COLO829 (cell line): ENCODE data around the gene JHY.

Experiments
- DNase-seq: peaks from one replicate; pipeline ENCODE4 v3.0.0; 2012; ENCODE audit warnings: low spot score

JHY gene

GRCh38 chr11:122954455-122954854 is 71.9 kb downstream of the JHY start:
- DNase-seq = no peak

DNA sequence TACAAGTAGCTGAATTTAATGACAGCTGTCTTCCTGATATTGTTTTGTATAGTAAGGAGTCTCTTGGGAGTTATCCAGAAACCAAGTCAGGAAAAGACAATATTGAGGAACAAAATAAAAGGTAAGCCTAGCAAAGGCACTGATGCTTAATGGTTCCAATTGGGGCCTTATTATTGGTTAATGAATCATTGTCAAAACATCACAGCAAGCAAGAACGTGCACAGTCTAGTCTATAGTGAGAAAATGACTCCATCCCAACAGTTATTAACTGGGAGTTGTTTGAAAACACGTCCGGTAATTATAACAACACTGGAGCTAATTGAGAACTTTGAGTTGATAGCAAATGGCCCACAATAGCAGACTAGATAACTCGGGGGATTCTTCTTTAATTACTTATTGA is 81.4 kb downstream of the JHY start:
- DNase-seq = no peak

- DNase-seq = no peak
Observed at GRCh38 chr11:122976061-122976733, 93.6 kb downstream of the JHY start.

- DNase-seq = no peak
Observed at GRCh38 chr11:122976734-122977469, 94.3 kb downstream of the JHY start.

DNA sequence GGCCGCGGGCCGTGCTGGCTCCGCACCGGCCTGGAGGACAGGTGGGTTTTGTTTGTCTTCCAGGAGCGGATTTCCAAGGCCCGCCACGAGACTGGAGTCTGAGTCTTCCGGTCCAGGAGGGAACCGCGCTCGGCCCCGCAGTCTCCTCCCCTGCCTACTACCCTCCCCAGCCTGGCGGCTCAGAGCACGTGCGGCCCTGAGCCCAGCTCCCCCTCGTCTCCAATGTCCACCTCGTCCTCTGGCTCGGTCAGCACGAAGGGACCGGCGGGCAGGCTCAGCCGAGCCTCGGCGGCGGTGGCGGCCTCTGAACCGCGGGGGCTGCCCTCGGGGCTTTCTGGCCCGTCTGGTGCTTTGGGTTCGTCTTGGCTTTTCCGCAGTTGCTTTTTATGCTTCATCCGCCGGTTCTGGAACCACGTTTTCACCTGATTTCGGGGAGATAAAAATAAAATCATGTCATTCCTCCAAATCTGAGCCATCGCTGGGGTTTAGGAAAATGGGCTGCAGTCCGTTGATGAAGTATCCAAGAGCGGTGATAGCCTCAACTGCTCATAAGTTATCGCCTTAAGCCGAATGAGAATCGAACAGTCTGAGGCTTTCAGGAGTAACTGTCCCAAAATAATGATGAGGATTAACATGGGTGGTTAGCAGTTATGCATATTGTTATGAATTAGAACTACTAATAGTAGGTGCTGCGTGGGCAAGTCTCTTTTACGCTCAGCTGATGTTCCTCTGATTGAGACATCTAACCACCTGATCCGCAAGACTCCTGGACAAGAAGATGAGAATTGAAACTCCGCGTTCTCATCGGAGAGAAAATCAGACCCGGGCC is 95.1 kb downstream of the JHY start:
- DNase-seq = no peak

DNA sequence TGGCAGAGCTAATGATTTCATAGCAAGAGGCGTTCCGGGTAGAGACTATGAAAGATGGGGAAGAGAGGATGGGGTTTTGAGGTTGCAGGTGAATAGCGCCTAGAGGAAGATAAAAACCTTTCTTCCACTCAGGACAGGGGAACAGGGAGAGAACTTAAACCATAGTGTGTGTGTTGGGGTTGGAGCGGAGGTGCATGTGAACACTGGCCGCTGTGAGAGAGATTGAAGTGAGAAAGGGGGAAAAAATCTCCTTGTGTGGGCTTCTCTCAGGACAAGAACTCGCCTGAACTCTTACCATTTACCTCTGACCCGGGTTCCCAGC is 95.7 kb downstream of the JHY start:
- no peak for DNase-seq

GRCh38 chr11:122979103-122979814 is 96.7 kb downstream of the JHY start:
- no peak for DNase-seq

DNA sequence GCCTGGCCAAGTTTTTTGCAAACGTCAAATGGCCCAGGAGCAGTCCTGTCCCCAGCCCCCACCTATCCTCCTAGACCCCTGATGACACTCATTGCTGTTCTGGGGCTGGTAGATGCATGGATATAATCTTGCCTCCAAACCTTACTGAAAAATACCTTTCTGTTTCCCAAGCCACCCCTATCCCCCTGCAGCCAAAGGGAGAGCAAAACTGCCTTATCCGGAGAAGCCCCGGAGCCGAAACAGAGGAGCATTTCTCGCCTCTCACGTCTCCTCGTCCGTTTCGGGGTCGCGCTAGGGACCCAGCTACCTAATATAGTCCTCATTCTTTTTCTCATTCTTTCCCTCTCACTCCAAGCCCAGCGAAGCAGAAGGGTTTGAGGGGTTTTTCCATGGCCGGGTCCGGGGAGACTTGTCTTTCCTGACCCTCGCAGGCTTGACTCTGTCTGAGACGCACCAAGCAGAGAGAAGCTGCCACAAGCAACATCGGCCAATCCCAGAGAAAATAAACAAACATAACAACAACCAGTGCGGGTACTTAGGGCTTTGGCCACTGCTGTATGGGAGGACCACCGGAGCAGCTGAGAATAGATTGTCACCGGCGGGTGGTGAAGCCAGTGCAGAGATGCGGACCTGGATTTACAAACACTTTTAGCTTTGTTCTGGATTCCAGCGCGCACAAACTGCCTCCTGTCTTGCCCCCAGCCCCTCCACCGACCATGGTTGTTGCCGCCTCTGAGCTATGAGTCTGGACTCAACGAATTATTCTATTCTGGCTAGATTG is 97.4 kb downstream of the JHY start:
- no peak for DNase-seq

DNA sequence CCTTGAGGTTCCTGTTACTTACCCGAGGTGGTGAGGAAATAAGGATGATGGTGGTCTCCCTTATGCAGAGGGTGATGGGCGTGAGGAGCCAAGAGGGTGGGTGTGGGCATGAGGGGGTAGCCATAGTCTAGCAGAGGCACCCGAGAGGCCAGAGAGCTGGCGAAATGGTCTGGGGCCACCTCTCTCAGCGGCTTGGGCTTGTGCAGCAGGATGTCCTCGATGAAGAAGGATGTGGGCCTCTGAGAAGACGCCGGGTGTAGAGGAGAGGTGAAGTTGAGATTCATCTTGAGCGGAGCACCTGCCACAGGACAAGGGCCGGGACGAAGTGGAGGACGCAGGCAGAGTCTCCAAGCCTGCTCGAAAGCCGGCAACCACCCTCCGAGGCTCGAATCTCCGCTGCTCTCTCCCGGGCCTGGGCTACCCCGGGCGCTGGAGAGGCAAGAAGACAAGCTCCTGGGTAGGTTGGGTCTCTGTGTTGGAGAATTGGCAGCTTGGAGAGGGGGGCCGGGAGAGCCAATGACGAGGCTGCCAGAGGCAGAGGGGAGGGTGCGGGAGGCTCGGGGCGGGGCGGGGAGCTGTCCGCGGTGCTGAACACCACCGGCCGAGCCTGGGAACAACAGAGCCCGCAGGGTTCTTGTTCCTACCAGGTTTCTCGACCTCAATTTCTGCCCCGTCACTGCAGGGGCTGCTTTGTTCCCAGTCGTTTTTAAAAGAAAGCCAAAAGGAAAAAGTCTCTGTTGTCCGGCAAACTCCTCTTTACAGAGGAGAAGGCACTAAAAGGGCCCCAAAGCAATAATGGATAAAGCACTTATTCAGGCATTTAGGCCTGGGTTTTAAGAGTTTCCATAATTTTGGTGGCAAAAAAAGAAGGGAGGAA is 99.1 kb downstream of the JHY start, which contains the start of gene BSX:
Gene BSX, minus strand, starts transcription at position 447 of the 877 bp plus-strand sequence. Its CDS starts 163 bp downstream, at position 284.
- peak; percentile 40 for DNase-seq

GRCh38 chr11:122983438-122984185 is 101.1 kb downstream of the JHY start:
- DNase-seq = no peak

DNA sequence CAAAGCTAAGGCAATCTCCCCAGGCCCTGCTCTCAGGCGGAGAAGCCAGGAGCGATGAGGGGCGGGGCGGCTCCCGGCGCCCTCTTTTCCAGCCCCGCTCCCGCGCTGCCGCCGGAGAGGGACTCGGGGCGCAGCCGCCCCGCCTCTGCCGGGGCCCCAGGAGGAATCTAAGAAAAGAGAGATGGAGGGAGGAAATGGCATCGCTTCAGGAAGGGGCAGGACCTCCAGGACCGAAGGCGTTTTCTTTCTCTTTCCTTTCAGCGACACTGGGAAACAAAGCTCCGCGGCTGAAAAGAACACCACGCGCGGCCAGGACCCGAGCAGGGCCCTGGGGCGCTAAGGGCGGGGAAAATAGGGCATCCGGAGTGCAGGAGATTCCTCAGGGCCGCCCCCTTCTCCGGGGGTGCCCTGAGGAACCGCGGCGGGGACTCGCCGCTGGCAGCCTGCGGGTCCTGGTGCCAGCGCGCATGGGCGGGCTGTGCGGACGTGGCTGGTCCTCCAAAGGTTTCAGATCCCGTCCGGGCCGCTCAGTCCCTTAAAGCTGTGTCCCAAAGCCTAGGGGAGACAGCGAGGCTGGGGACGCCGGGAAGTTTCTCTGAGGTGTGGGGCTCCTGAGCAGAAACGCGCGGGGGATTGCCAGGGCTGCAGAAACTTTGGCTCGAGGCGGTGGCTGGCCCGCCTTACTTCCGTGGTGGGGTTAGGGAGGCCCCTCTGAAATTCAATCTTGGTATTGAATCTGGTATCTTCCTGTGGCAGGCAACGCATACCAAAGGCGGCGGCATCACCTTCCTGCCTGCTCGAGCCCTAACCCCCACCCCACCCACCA is 101.8 kb downstream of the JHY start:
- no peak for DNase-seq

- no peak for DNase-seq
Observed at GRCh38 chr11:122995526-122995925, 113.0 kb downstream of the JHY start.

- DNase-seq = no peak
Observed at GRCh38 chr11:122998727-122999366, 116.3 kb downstream of the JHY start.

GRCh38 chr11:123000721-123001120 is 118.2 kb downstream of the JHY start:
- no peak for DNase-seq

DNA sequence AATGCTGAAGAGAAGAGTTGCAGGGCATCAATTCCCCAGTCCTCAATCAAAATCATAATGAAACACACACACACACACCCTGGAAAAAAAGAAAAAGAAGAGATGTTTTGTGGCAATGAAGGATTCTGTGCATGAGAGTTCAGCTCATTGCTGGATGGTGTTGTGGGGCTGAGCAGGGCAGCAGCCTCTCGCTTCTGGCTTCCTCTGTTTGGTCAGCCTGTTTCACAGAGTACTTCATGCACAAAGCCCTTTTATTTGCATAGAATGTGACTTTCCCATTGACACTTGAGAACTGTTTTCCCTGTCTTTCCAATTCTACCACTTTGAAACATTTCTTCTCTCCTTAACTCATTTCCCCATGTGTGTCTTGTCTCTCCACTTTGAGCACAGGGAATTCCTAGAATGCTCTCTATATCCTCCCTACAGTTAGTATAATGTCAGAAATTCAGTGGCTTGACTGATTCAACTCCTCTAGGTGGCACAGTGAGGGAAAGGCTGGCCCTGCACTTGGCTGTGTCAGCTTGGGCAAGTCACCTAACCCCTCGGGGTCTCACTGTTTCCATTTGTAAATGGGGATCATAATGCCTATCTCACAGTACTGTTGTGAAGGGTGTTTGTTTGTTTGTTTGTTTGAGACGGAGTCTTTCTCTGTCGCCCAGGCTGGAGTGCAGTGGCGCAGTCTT is 124.4 kb downstream of the JHY start:
- no peak for DNase-seq
